Osteocyte (in vitro differentiated cells): ENCODE results near the gene KCNK13. TPM values are rescaled to one million over a fixed set of nuclear protein-coding genes. Genes with fewer than 3 reads are reported as not detected.

Experiments used
- DNase-seq: peaks from one replicate; pipeline ENCODE4 v3.0.0; 2021; ENCODE audit warnings: mixed read lengths; ENCODE audit not compliant: unreplicated experiment; ENCODE audit errors: extremely low spot score
- H3K27ac Mint-ChIP-seq: one replicate; pipeline ENCODE4 v1.8.0; 2021; ENCODE audit warnings: mild to moderate bottlenecking, mixed read lengths; ENCODE audit not compliant: unreplicated experiment
- H3K27me3 Mint-ChIP-seq: one replicate; pipeline ENCODE4 v1.8.0; 2021; ENCODE audit warnings: mixed read lengths; ENCODE audit not compliant: unreplicated experiment
- H3K36me3 Mint-ChIP-seq: one replicate; pipeline ENCODE4 v1.8.0; 2021; ENCODE audit warnings: mixed read lengths; ENCODE audit not compliant: unreplicated experiment
- H3K4me1 Mint-ChIP-seq: one replicate; pipeline ENCODE4 v1.8.0; 2021; ENCODE audit warnings: mixed read lengths; ENCODE audit not compliant: unreplicated experiment
- H3K4me3 Mint-ChIP-seq: one replicate; pipeline ENCODE4 v1.8.0; 2021; ENCODE audit warnings: mild to moderate bottlenecking, moderate library complexity, mixed read lengths; ENCODE audit not compliant: unreplicated experiment
- H3K9me3 Mint-ChIP-seq: one replicate; pipeline ENCODE4 v1.8.0; 2021; ENCODE audit warnings: mixed read lengths; ENCODE audit not compliant: unreplicated experiment
- CTCF ChIP-seq: fragments of 200-600 bp; sonication (generic); IDR thresholded peaks from 2 replicates; pipeline ENCODE4 v1.5.0; 2021; ENCODE audit warnings: antibody characterized with exemption, mild to moderate bottlenecking, moderate library complexity
- total RNA-seq: library from RNA; stranded (reverse); gene quantifications from 2 replicates; pipeline ENCODE4 v1.2.1, GENCODE V29; 2021

The KCNK13 gene
- total RNA-seq, 1 donor from 2014 or later = not detected

DNA sequence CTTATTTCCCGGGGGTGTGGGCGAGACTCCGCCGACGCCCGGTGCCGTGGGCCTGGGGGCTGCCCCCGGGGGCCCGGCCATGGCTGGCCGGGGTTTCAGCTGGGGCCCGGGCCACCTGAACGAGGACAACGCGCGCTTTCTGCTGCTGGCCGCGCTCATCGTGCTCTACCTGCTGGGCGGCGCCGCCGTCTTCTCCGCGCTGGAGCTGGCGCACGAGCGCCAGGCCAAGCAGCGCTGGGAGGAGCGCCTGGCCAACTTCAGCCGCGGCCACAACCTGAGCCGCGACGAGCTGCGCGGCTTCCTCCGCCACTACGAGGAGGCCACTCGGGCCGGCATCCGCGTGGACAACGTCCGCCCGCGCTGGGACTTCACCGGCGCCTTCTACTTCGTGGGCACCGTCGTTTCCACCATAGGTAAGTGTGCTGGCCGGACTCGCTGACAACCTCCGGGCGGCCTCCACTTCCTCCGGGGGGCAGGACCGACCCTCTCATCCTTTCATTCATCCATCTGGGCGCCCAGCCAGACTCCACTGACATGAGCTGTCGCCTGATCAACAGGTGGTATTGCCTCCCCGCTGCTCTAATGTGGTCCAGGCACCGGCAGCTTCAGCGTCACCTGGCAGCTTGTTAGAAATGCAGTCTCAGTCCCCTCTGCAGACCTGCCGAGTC, 467 bp downstream of the KCNK13 start:
- Mint-ChIP-seq H3K27ac (no peak overlapping the region), H3K27me3 (peaks cover 68% of the 10 kb centered on the region), H3K9me3 (peaks cover 7% of the 10 kb centered on the region), H3K4me1 (peaks cover 18% of the 10 kb centered on the region), H3K36me3 (no peaks in the 10 kb centered on the region), H3K4me3 (peak overlapping the region; percentile 65)
- no peak for TF ChIP-seq CTCF
- no peak for DNase-seq

DNA sequence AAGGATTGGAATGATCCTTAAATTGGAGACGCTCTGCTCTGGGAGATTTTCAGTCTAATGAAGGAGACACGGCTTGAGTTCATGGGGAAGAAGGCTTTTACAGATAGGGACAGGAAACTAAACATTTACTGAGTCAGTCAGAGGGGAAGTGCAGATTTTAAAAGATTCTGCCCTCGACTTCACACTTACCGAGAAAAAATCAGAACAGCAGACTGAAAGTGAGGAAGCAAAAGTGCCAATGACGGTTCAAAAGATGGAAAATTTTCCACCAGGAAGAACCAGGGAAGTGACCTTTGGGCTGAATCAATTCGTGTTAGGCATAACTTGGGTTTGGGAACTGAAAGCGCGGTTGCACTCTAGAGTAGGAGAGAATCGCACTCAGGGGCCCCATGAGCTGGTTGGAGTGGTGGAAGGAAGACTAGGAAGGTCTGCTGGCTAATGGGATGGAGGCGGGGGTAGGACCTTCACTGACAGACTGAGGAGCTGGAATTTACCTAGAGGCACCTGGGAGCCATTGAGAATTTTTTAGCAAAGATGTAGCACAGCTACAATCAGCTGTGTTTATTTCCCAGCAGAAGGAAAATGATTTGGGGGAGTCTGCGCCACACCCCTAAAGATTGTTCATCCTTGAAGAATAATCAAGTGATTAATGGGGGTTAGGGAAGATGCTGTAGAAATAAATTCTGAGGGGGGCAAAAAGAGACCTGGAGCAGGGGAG, 1.2 kb downstream of the KCNK13 start:
- H3K27ac Mint-ChIP-seq = no peak overlapping the region
- no peak for DNase-seq
- peak overlapping the region; percentile 65 for H3K4me3 Mint-ChIP-seq
- no peaks in the 10 kb centered on the region for H3K36me3 Mint-ChIP-seq
- TF ChIP-seq CTCF = no peak
- peaks cover 18% of the 10 kb centered on the region for H3K4me1 Mint-ChIP-seq
- H3K9me3 Mint-ChIP-seq = peaks cover 7% of the 10 kb centered on the region
- peaks cover 70% of the 10 kb centered on the region for H3K27me3 Mint-ChIP-seq

- H3K27me3 Mint-ChIP-seq = peaks cover 58% of the 10 kb centered on the region
- H3K9me3 Mint-ChIP-seq = no peaks in the 10 kb centered on the region
- H3K4me3 Mint-ChIP-seq = no peak overlapping the region
- no peaks in the 10 kb centered on the region for H3K36me3 Mint-ChIP-seq
- no peaks in the 10 kb centered on the region for H3K4me1 Mint-ChIP-seq
- no peak for TF ChIP-seq CTCF
- no peak for DNase-seq
- no peak overlapping the region for H3K27ac Mint-ChIP-seq
These were observed 10.6 kb downstream of the KCNK13 start for GRCh38 chr14:90072350-90072749.

GRCh38 chr14:90079576-90079975, 17.8 kb downstream of the KCNK13 start:
- no peaks in the 10 kb centered on the region for H3K4me1 Mint-ChIP-seq
- no peak for TF ChIP-seq CTCF
- DNase-seq = no peak
- peaks cover 3% of the 10 kb centered on the region for H3K9me3 Mint-ChIP-seq
- no peak overlapping the region for H3K4me3 Mint-ChIP-seq
- no peaks in the 10 kb centered on the region for H3K36me3 Mint-ChIP-seq
- peaks cover 61% of the 10 kb centered on the region for H3K27me3 Mint-ChIP-seq
- no peak overlapping the region for H3K27ac Mint-ChIP-seq

GRCh38 chr14:90087433-90087832, 25.6 kb downstream of the KCNK13 start:
- Mint-ChIP-seq H3K4me1 (peaks cover 9% of the 10 kb centered on the region), H3K9me3 (peaks cover 2% of the 10 kb centered on the region), H3K4me3 (no peak overlapping the region), H3K27ac (no peak overlapping the region), H3K36me3 (no peaks in the 10 kb centered on the region), H3K27me3 (peaks cover 32% of the 10 kb centered on the region)
- TF ChIP-seq CTCF = no peak
- DNase-seq = no peak
